ENCODE results near the gene NCR2.
A peak's percentile ranks its signal among the peaks of the same experiment; 100 is the strongest.

Gene NCR2

GRCh38 chr6:41315943-41316620 lies 19.3 kb upstream of the NCR2 start:
- no peak for TF ChIP-seq CTCF (IDR thresholded peaks at IDR 0.05; ENCODE audit: low read depth, low read length)
- no peak overlapping the region for H3K4me3 ChIP-seq (ENCODE audit: low read depth, low read length)
- in situ Hi-C loops (cut with HindIII; ENCODE audit: low sequenced_read_pairs): no loop called here
- DNase-seq (ENCODE audit: low read depth, low spot score): no peak

GRCh38 chr6:41318261-41318653 lies 17.2 kb upstream of the NCR2 start:
- in situ Hi-C loops (cut with HindIII; ENCODE audit: low sequenced_read_pairs): no loop called here
- TF ChIP-seq CTCF (IDR thresholded peaks at IDR 0.05; ENCODE audit: low read depth, low read length): no peak
- no peak for DNase-seq (ENCODE audit: low read depth, low spot score)
- no peak overlapping the region for H3K4me3 ChIP-seq (ENCODE audit: low read depth, low read length)

GRCh38 chr6:41318654-41319565 lies 16.5 kb upstream of the NCR2 start:
- peak; percentile 64 for DNase-seq (ENCODE audit: low read depth, low spot score)
- in situ Hi-C loops (cut with HindIII; ENCODE audit: low sequenced_read_pairs): no loop called here
- peak; percentile 100 for TF ChIP-seq CTCF (IDR thresholded peaks at IDR 0.05; ENCODE audit: low read depth, low read length)
- peak overlapping the region; percentile 19 for H3K4me3 ChIP-seq (ENCODE audit: low read depth, low read length)

GRCh38 chr6:41321183-41321582 lies 14.2 kb upstream of the NCR2 start:
- no peak overlapping the region for H3K4me3 ChIP-seq (ENCODE audit: low read depth, low read length)
- DNase-seq (ENCODE audit: low read depth, low spot score): no peak
- in situ Hi-C loops (cut with HindIII; ENCODE audit: low sequenced_read_pairs): no loop called here
- no peak for TF ChIP-seq CTCF (IDR thresholded peaks at IDR 0.05; ENCODE audit: low read depth, low read length)

- no peak for TF ChIP-seq CTCF (IDR thresholded peaks at IDR 0.05; ENCODE audit: low read depth, low read length)
- in situ Hi-C loops (cut with HindIII; ENCODE audit: low sequenced_read_pairs): no loop called here
Measured at GRCh38 chr6:41325446-41326066, 9.9 kb upstream of the NCR2 start.

GRCh38 chr6:41326092-41326491 lies 9.3 kb upstream of the NCR2 start:
- no peak for TF ChIP-seq CTCF (IDR thresholded peaks at IDR 0.05; ENCODE audit: low read depth, low read length)

More at GRCh38 chr6:41325446-41326066, 9.9 kb upstream of the NCR2 start:
- no peak overlapping the region for H3K4me3 ChIP-seq (ENCODE audit: low read depth, low read length)
- no peak for DNase-seq (ENCODE audit: low read depth, low spot score)

More at GRCh38 chr6:41326092-41326491, 9.3 kb upstream of the NCR2 start:
- in situ Hi-C loops (cut with HindIII; ENCODE audit: low sequenced_read_pairs): no loop called here
- H3K4me3 ChIP-seq (ENCODE audit: low read depth, low read length): no peak overlapping the region
- no peak for DNase-seq (ENCODE audit: low read depth, low spot score)
